Skin of body (tissue), 2 donors: ENCODE data around the gene KATNB1. TPM values are rescaled to one million over a fixed set of nuclear protein-coding genes. Genes with fewer than 3 reads are reported as not detected.
"Not testable (repeated sequence)": the region's sequence is repeated elsewhere in the genome, so short reads cannot be mapped to it uniquely, and the experiment has no call there.

Source experiments
- DNase-seq: peaks from one replicate; lab custom pipeline; 2025; lab: John Stamatoyannopoulos, UW
- total RNA-seq: library from RNA; depleted of rRNA; stranded (reverse); fragments of >200 nt; gene quantifications from one replicate; pipeline ENCODE4 v1.2.3, GENCODE V29; 2014

KATNB1 gene
- total RNA-seq, 1 donor from 2014 or later, result 13.8 TPM

DNA sequence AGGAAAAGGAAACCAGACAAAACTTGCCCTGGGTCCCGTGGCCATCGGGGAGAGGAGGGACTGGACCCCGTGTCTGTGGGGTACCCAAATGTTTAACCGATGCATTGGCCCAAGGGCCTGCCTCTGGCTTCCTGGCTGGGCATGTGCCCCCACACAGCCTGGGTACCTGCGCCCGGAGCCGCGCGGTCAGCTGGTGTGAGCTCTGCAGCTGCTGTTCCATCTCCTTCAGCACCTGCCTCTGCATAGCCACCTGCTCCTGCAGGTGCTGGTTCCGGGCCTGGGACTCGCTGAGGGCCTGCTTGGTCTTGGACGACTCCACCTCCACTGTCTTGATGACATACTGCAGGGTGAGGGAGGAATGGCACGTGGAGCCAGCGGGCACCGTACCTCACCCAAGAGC lies 34.8 kb downstream of the KATNB1 start:
- no peak for DNase-seq

DNA sequence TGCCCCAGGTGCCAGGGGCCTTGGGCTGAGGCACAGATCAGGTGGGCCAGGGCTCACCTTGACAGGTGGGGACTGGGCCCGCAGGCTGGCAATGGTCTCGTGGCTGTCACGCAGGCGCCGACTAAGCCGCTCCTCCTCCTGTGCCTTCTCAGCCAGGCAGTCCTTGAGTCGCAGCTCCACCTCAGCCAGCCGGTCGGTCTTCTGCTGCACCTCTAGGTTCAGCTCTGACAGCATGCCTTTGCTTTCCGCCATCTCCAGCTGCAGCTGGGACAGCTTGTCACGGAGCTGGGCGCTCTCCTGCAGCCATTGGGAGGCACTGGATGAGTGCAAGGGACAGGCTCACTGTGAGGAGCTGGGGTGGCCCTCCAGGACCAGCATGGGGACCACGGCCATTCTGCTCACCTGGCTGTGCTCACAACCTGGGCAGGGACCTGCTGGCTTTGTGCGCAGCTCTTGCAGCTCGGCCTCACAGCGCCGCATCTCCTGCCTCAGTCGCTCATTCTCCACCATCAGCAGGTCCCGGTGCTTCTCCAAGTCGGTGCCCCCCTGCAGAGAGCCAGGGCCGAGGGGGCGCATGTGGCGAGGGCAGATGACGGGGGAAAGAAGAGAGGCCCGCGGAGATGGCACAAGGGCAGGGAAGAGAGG lies 35.7 kb downstream of the KATNB1 start:
- DNase-seq, result no peak

DNA sequence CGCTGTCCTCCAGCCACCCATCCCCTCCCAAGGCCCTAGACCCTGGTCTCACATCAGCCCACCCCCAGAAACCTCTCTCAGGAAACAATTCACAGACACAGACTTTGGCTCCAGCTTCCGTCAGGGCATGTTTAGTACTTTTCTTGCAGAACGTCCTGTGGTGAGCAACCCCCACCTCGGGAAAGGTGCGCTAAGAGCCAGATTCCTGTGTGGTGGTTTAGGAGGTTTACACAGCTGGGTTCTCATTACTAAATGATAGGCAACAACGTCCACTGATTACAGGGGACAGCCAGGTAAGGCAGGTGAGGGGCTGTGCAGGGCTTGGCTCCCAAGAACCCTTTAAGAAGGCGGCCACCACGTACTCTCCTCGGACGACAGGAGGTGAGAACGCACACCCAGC lies 37.4 kb downstream of the KATNB1 start:
- no peak for DNase-seq

DNA sequence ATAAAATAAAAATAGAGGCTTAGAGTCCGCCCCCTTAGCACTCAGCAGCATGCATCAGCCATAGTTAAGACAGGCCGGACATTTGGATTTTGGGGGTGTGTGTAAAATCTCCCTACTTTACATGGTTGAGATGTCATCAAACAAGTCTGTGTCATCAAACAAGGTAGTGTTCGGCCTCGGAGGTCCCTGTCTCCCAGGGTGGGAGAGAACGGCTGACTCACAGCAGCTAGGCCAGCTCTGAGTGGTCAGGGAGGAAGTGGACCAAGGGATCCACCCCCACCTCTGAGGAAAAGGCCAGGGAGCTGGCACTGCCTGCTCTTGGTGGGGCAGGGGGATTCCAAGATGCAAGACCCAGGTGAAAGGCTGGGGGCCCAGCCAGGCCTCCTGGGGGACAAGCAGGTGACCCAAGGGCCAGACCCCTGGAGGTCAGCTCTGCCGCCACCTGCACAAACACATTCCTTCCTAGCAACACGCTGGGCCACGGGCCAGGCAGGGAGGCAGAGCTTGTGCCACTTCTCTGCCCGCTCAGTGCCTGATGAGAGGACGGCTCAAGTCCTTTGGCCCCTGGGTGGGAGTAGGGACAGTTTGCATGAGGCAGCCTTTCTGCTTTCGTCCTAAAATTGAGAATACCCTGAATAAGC lies 38.2 kb downstream of the KATNB1 start:
- no peak for DNase-seq

DNA sequence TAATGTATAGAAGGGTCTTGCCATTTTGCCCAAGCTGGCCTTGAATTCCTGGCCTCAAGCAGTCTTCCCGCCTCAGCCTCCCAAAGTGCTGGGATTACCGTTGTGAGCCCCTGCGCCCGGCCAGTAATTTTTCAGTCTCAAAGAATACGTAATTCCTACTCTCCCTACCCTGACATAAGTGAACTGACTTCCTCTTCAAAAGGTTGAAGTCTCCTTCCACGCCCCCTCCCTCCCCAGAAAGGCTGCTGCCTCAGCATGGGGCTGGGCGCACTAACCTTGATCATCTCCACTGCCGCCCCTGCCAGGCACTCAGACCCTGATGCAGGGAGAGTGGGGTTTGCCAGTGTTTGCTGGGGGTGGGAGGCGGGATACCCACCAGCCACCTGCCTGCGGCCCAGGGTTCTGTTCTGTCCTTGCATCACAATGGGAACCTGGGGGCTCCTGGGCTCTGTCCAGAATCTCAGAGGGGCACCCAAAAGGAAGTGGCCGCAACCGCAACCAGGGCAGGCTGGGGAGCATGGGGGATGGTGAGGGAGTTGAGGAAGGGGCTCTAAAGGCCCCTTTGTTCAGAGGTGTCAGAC lies 39.2 kb downstream of the KATNB1 start:
- no peak for DNase-seq

DNA sequence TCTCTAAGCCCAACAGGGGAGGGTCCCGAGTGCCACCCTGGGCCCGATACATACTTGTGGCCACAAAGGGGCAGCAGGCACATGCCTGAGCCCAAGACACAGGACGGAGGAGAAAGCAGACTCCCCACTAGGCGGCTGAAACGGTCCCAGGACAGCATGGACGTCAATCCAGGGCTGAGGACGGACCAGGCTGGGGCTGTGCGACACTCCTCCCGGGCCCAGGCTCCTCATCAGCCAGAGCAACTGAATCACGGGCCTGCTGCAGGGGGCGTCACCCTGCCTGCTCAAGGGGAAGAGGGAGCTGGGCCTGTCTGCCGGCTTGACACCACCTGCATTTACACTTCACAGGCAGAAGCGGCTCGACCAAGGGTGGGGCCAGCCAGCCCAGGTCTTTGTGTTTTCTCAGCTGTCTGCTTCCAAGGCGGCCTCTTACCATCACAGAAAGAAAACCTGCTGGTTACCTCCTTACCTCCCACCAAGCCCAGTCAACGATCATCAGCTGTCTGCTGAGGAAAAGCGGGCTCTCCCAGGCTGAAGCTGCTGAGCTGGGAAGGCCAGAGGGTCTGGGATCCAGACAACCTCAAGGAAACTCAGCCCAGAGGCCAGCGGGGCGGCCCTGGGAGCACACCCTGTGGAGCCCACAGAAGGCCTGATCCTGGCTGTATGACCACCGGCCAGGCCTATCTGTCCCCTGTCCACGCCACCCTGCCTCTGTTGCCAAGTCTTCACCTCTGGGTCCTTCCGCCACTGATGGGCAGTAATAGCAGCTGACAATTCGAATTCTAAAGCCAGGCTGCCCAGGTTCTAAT lies 40.3 kb downstream of the KATNB1 start:
- DNase-seq, result no peak

DNA sequence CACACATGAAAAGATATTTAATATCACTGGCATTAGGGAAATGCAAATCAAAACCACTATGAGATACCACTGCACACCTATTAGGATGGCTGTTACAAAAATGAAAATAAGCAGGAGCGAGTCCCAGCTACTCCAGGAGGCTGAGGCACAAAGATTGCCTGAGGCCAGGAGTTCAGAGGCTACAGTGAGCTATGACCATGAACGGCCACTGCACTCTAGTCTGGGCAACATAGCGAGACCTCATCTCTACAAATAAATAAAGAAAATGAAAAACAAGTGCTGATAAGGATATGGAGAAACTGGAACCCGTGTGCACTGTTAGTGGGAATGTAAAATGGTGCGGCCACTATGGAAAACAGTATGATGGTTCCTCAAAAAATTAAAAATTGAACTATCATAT lies 43.1 kb downstream of the KATNB1 start:
- DNase-seq, result no peak

DNA sequence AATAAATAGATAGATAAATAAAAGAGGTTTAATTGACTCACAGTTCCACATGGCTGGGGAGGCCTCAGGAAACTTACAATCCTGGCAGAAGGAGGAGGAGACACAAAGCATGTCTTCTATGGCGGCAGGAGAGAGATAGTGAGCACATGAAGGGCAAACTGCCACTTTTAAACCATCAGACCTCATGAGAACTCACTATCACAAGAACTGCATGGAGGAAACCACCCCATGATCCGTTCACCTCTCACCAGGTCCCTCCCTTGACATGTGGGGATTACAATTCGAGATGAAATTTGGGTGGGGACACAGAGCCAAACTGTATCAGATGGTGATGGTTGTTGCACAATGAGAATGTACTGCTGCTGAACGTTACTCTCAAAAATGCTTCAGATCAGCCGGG lies 44.3 kb downstream of the KATNB1 start:
- DNase-seq, result not testable (repeated sequence)

DNA sequence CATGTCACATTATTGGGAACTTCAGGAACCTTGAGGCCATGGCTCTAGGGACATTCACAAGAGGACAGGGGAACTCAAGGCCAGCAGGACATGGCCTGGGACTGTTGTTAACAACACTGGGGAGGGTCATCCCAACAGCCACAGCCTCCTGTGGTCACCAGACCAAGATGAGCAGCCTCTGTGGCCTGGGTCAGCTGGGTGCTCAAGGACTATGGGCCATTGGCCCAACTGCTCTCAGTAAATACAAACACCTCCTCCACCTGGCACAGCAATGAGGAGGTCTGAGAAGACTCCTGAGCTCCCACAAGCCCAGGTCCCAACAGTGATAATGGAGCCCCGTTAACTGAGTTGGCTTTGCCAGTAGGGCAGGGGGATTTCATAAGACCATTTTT lies 45.8 kb downstream of the KATNB1 start:
- DNase-seq, result no peak

DNA sequence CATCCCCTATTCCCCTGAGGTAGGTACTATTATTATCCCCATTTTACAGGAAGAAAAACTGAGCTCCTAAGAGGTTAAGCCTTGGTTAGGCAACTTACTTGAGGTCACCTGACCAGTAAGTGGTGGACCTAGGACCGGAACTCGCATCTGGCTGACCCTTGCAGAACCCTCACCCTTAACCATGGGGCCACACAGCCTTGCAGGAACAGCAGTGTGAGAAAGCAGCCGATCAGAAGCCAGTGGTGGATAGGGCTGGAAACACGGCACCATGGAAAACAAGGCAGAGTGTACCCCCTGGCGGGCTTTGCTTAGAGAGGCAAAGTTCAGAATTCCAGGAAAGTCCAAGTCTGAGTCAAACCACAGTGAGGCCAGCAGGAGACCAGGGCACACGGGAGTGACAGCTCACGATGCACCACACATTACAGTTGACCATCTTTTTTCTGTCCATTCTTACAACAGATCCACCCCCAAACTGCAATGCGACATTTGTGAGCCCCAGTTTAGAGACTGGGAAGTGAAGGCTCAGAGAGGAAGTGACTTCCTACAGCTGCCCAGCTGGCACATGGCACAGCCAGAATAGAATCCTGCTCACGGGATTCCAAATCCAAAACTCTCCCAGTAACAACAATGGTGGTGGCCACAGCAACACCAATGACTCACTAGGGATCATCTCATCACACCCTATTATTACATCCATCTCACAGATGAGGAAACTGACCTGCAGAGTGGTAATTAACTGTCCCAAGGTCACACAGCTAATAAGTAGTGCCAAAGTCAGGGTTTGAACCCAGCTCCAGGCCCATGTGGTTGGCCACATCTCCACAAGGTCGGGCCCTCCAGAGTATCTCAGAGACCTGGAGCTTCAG lies 46.4 kb downstream of the KATNB1 start:
- no peak for DNase-seq

DNA sequence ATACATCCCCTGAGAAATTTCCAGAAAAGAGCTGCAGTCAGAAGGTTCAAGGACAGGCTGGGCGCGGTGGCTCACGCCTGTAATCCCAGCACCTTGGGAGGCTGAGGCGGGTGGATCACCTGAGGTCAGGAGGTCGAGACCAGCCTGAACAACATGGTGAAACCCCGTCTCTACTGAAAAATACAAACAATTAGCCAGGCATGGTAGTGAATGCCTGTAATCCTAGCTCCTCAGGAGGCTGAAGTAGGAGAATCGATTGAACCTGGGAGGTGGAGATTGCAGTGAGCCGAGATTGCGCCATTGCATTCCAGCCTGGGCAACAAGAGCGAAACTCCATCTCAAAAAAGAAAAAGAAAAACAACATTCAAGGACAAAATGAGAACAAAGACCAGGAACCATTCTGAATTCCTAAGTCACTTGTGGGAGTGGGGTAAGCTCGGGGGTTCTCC lies 47.1 kb downstream of the KATNB1 start:
- DNase-seq, result not testable (repeated sequence)

DNA sequence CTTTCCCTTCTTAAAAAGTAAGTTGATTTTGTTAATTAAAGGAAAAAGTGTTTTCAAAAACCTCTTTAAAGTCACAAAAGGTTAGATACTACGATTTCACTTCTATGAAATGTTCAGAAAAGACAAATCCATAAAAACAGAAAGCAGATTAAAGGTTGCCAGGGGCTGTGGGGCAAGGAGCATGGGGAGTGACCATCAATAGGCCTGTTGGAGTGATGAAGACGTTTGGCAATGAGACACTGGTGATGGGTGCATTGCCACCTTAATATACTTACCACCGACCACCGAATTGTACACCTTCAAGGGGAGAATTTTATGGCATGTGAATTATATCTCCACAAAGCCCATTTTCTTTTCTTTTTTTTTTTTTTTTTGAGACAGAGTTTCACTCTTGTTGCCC lies 47.5 kb downstream of the KATNB1 start:
- no peak for DNase-seq

DNA sequence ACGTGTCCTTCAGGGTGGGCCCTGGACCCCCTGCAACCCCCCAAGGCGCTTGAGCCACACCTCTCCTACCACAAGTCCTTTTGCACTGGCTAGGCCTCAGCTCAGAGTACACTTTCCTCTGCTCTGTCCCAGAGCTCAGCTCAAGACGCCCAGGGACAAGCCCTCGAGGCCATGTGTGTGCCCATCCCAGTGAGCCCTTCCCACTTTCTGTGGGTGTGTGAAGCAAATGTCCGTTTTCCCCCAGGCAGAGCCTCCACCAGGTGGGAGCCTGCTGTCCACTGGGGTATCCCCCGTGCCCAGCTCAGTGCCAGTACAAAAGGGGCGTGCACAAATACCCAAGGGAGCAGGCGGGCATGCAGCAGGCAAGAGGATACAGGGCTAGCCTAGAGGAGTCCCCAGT lies 48.3 kb downstream of the KATNB1 start:
- no peak for DNase-seq

DNA sequence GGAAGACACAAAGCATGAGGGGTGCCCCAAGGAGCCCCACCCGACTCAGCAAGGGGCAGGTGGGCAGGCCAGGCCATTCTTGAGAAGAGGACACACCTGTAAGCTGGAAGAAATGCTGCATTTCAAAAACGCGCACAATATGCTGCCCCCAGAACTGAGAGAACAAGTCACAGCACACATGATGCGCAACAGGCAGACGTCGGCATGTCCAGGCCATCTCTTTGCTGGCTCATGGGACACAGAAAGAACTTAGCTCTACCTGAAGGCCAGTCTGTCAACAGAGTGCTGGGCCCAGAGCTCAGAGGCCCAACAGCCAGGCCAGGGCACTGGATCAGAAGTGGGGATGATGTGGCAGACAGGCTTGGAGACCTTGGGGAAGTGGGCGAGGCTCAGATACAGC lies 48.8 kb downstream of the KATNB1 start:
- DNase-seq, result no peak

DNA sequence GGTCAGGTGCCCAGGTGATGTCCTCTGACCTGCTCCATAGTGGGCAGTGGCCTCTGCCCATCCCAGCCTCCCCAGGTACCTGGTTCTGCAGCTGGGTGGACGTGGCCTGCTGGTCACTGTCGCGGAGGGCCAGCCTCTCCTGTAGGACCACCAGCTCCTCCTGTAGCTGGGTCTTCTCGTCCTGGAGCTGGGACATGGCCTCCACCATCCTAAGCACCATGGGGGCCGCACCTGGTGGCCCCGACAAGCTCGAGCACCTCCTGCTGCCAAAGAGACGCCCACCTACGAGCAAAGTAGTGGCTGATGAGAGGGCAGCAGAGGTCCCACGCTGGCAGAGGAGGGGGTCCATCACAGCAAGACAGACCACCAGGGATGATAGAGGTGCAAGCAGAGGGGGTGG lies 49.8 kb downstream of the KATNB1 start:
- no peak for DNase-seq

DNA sequence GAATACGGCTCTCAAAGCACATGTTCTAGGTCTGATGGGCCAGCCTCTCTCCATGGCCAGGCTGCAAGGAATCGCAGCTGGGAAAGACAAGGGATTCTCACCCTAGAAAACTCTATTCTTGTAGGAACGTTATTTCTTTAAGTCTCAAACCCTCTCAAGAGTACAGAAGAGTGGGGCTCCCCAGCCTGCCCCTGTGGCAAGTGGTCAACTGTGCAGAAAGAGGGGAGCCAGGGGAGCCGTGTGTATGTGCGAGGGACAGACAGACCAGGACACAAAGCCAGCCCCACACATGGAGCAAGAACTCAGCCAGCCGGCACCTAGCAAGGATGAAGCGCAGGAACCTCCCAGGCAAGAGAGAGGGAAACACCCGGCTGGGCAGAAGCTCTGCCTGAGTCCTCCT lies 50.4 kb downstream of the KATNB1 start:
- DNase-seq, result no peak

DNA sequence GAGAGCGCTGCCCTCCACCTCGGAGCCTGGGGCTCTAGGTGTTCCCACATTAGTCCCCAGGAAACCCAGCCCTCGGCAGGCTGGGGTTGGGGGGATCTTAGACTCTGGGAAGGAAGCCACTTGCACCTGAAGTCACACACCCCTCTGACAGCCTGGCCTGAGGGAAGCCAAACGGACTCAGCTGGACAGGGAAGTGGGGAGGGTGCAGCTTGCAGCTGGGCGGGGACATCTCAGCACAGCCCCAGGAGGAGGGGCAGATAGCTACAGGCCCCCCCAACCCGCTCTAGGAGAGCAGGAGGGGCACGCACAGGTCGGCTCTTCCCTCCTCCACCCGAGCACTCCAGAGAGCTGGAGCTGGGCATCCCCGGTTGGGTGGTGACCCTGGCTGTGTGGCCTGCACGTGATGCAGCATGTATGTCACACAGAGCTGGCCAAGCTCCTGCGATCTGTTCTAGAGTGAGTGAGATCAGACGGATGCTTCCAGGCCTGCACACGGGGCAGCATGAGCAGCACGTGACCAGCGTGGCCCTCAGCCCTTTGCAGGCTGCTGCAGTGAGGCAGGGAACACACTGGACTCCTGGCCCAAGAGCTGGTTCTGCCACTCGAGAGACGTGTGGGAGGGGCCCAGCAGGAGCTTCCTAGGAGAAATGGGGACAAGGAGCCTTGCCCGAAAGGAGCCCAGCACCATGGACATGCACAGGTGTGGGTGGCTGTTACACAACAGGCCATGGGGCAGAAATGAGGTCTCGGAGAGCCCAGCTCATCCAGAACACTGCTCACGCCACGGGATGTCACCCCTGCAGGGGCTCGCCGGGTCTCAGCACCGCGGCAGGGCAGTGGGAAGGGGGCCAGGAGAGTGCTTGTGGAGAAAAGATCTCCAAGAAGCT lies 51.3 kb downstream of the KATNB1 start:
- DNase-seq, result no peak

DNA sequence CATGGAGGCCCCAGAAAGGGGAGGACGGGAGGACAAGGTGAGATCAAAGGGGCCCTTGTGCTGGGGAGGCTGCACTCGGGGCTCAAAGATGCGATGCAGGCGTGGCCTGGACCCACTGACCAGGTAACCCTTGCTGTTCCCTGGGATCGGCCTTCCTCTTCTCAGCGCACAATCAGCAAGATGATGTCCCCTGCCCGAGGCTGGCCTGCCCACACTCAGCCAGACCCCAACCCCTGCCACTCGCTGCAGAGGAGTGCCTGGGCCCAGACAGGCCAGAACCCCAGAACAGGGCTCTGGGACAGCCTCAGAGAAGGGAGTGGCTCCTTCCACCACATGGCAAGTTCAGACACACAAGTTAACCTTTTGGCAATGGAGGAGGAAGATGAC lies 51.9 kb downstream of the KATNB1 start:
- DNase-seq, result no peak

DNA sequence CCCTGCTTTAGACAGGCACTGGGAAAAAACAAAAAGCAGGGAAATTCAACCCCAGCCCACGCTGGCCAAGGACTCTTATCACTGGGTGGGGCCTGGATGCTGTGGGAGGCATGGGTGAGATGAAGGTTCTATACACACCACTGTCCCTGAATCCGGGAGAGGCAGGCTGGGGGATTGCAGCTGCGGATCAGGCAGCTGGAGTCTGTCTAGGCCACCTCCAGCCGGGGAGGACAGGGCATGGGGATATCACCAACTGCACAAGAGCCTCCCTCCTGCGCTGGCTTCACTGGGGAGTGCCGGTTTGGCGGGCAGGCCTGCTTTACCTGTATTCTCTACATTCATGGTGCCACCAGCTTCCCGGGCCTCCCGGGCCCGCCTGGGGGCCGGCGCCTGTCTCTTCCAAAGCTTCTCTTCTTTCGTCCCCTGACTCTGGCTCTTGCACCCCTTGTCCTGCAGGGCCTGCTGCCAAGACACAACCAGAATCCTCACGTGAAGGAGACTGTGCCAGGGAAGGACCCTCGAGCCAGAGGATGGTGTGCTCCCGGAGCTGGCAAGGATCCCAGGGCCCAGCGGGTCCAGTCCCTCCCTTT lies 52.8 kb downstream of the KATNB1 start:
- no peak for DNase-seq

DNA sequence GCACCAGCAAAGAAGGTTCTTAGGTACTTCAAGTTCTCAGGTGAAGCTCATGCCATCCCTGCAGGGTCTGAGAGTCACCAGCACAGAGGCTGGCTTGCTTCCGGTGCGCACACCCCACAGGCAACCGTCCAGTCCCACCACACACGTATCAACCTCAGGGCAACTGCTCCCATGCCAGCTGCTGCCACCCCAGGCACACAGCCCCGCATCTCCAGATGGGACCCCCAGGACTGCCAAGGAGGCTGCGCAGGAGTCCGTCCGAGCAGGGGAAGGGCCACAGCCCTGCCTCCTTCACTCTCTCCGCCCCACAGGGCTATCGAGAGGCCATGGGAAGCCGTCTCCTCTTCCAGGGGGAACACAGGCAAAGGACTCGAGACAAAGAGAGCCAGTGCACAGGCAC lies 53.4 kb downstream of the KATNB1 start:
- no peak for DNase-seq
